Esophagus squamous epithelium (tissue), 4 donors: ENCODE data around the gene IQSEC1.

ENCODE experiments used
- POLR2A ChIP-seq, 4 donors: fragments of 450-650 bp; IDR thresholded peaks; one replicate each; pipeline ENCODE4 v1.6.1; 2017; ENCODE audit warnings: antibody characterized with exemption in 4 of 4, mild to moderate bottlenecking in 4 of 4, moderate library complexity in 3 of 4
- TF ChIP-seq, protein P1 (sequence below), 6 experiments: fragments of 450-650 bp in 4 of 6; fragments of 200-600 bp in 2 of 6; sonication (generic) in 2 of 6; IDR thresholded peaks; one replicate each; pipeline ENCODE4 v1.5.1; 2016 to 2019; ENCODE audit warnings: antibody characterized with exemption in 6 of 6, mild to moderate bottlenecking in 4 of 6, moderate library complexity in 4 of 6

- TF ChIP-seq, protein P1, sequence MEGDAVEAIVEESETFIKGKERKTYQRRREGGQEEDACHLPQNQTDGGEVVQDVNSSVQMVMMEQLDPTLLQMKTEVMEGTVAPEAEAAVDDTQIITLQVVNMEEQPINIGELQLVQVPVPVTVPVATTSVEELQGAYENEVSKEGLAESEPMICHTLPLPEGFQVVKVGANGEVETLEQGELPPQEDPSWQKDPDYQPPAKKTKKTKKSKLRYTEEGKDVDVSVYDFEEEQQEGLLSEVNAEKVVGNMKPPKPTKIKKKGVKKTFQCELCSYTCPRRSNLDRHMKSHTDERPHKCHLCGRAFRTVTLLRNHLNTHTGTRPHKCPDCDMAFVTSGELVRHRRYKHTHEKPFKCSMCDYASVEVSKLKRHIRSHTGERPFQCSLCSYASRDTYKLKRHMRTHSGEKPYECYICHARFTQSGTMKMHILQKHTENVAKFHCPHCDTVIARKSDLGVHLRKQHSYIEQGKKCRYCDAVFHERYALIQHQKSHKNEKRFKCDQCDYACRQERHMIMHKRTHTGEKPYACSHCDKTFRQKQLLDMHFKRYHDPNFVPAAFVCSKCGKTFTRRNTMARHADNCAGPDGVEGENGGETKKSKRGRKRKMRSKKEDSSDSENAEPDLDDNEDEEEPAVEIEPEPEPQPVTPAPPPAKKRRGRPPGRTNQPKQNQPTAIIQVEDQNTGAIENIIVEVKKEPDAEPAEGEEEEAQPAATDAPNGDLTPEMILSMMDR (IDR thresholded peaks at IDR 0.05): no peak
- no peak for TF ChIP-seq POLR2A (IDR thresholded peaks at IDR 0.05)
Measured at GRCh38 chr3:13020159-13020750, 53.0 kb downstream of the IQSEC1 start.
